ENCODE results near the gene ANXA6. TPM values are rescaled to one million over a fixed set of nuclear protein-coding genes. Genes with fewer than 3 reads are reported as not detected.

Gene ANXA6
- total and polyA plus RNA-seq, 2 of the 4 experiments (the other 2 are of a cell fraction) = 355 to 610 TPM

DNA sequence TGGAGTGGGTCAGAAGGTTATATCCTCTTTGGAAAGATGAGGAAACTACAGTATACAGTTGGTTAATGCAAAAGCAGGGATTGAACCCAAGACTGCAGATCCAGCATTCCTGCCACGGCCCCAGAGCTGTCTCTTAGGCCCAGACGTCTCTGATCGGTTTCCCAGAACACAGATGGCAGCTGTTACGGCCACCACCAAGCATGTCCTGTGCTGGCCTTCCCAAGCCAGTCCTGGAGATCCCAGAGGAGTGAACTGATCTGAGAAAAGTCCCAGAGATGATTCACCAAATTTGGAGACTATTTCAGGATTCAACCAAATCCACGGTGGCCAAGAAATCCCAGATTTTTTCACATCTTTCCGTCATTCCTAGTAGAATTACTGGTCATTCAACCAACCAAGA, 96.8 kb downstream of the ANXA6 start:
- H3K9me1 ChIP-seq (ENCODE audit: insufficient read depth, low read length) = peaks cover 41% of the 10 kb centered on the region
- peaks cover 52% of the 10 kb centered on the region for H3K36me3 ChIP-seq (ENCODE audit: control insufficient read depth, insufficient read depth, low read length)
- CTCF ChIA-PET = interaction anchor here (1.0 to 1.2 kb wide), 3 partner anchors 9 to 178 kb away, joined by 3 read pairs; no protein-coding TSS in a partner anchor
- no peak for ATAC-seq (ENCODE audit: low read depth)
- H3K4me3 ChIP-seq (ENCODE audit: insufficient read depth, low read depth, low read length) = no peak overlapping the region
- peaks cover 46 to 90% of the 10 kb centered on the region in 2 experiments for H3K79me1 ChIP-seq (ENCODE audit: low read depth in 1 of 2, low read length in 2 of 2)
- no peak overlapping the region for H2AK9ac ChIP-seq (replicated peaks; ENCODE audit: low read depth, low read length, poor library complexity)
- H2BK15ac ChIP-seq (ENCODE audit: low read depth, low read length) = no peak overlapping the region
- TF ChIP-seq MAZ (IDR thresholded peaks at IDR 0.05; ENCODE audit: borderline replicate concordance, low read depth, low read length) (no peak), POLR2A (IDR thresholded peaks at IDR 0.05; ENCODE audit: low read depth, low read length) (no peak), FOS (IDR thresholded peaks at IDR 0.05; ENCODE audit: low read depth, low read length) (no peak), BHLHE40 (IDR thresholded peaks at IDR 0.05; ENCODE audit: low read depth, low read length) (no peak), MXI1 (IDR thresholded peaks at IDR 0.05; ENCODE audit: borderline replicate concordance, low read depth, low read length) (no peak), SMC3 (IDR thresholded peaks at IDR 0.05; ENCODE audit: low read depth, low read length) (no peak), RFX5 (IDR thresholded peaks at IDR 0.05; ENCODE audit: low read depth, low read length) (no peak), RAD21 (IDR thresholded peaks at IDR 0.05; ENCODE audit: low read length) (no peak), MAFK (IDR thresholded peaks at IDR 0.05; ENCODE audit: low read depth, low read length) (no peak), CHD1 (IDR thresholded peaks at IDR 0.05; ENCODE audit: low read depth, low read length) (no peak), RCOR1 (IDR thresholded peaks at IDR 0.05; ENCODE audit: insufficient replicate concordance, low read length) (no peak), NFE2L2 (IDR thresholded peaks at IDR 0.05; ENCODE audit: low read depth, low read length) (no peak), CEBPB (IDR thresholded peaks at IDR 0.05; ENCODE audit: low read depth, low read length) (no peak)
- TF ChIP-seq, protein P1, sequence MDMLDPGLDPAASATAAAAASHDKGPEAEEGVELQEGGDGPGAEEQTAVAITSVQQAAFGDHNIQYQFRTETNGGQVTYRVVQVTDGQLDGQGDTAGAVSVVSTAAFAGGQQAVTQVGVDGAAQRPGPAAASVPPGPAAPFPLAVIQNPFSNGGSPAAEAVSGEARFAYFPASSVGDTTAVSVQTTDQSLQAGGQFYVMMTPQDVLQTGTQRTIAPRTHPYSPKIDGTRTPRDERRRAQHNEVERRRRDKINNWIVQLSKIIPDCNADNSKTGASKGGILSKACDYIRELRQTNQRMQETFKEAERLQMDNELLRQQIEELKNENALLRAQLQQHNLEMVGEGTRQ (IDR thresholded peaks at IDR 0.05; ENCODE audit: low read depth, low read length) = no peak
- TF ChIP-seq, protein P2, sequence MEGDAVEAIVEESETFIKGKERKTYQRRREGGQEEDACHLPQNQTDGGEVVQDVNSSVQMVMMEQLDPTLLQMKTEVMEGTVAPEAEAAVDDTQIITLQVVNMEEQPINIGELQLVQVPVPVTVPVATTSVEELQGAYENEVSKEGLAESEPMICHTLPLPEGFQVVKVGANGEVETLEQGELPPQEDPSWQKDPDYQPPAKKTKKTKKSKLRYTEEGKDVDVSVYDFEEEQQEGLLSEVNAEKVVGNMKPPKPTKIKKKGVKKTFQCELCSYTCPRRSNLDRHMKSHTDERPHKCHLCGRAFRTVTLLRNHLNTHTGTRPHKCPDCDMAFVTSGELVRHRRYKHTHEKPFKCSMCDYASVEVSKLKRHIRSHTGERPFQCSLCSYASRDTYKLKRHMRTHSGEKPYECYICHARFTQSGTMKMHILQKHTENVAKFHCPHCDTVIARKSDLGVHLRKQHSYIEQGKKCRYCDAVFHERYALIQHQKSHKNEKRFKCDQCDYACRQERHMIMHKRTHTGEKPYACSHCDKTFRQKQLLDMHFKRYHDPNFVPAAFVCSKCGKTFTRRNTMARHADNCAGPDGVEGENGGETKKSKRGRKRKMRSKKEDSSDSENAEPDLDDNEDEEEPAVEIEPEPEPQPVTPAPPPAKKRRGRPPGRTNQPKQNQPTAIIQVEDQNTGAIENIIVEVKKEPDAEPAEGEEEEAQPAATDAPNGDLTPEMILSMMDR (conservative IDR thresholded peaks at IDR 0.05; ENCODE audit: low read depth, low read length) = no peak
- TF ChIP-seq, protein P3, sequence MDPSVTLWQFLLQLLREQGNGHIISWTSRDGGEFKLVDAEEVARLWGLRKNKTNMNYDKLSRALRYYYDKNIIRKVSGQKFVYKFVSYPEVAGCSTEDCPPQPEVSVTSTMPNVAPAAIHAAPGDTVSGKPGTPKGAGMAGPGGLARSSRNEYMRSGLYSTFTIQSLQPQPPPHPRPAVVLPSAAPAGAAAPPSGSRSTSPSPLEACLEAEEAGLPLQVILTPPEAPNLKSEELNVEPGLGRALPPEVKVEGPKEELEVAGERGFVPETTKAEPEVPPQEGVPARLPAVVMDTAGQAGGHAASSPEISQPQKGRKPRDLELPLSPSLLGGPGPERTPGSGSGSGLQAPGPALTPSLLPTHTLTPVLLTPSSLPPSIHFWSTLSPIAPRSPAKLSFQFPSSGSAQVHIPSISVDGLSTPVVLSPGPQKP (IDR thresholded peaks at IDR 0.05; ENCODE audit: borderline replicate concordance, low read depth, low read length) = no peak
- no peak for DNase-seq
- H3K27ac ChIP-seq (ENCODE audit: insufficient read depth, low read length) = no peak overlapping the region
- peaks cover 20% of the 10 kb centered on the region for H4K20me1 ChIP-seq (ENCODE audit: insufficient read depth, low read length)
- H2AK5ac ChIP-seq (ENCODE audit: low read depth, low read length) = no peak overlapping the region
- H2AFZ ChIP-seq (replicated peaks; ENCODE audit: low read length, poor library complexity) = no peak overlapping the region
- no peaks in the 10 kb centered on the region for H3K27me3 ChIP-seq (ENCODE audit: control insufficient read depth, insufficient read depth, low read length)
- H4K5ac ChIP-seq (ENCODE audit: low read depth, low read length) = no peak overlapping the region
- H2BK5ac ChIP-seq (ENCODE audit: low read depth, low read length, poor library complexity, severe bottlenecking) = no peak overlapping the region
- no peak overlapping the region for H4K8ac ChIP-seq (ENCODE audit: low read depth in 2 of 2, low read length in 2 of 2)
- dilution Hi-C loops (cut with HindIII; ENCODE audit: low sequenced_read_pairs, unreplicated experiment) = no loop called here
- H2BK20ac ChIP-seq (ENCODE audit: low read depth, low read length) = no peak overlapping the region
- no TSS peak for BruUV-seq (replicated peaks)
- H3K4me2 ChIP-seq (ENCODE audit: low read depth, low read length) = no peak overlapping the region
- WGBS, 2 experiments (ENCODE audit: extremely low coverage in 2 of 2, insufficient read length in 1 of 2) = 75% methylated on average over 3 of the region's 6 CpGs; no CpG with 5 or more reads in 1 of the 2 experiments
- H2BK120ac ChIP-seq (ENCODE audit: low read depth, low read length) = no peak overlapping the region
- peaks cover 29% of the 10 kb centered on the region for H3K4me1 ChIP-seq (ENCODE audit: control insufficient read depth, insufficient read depth, low read length)
- intact Hi-C loops (cut with micrococcal nuclease) = no loop called here
- no peak overlapping the region for H4K91ac ChIP-seq (ENCODE audit: insufficient read depth, low read depth, low read length)
- POLR2A ChIA-PET (ENCODE audit: unreplicated experiment) = no interaction called here
- in situ Hi-C loops (cut with MboI; ENCODE audit: low sequenced_read_pairs) = no loop called here
- no peak overlapping the region for H3K4ac ChIP-seq (ENCODE audit: low read depth, low read length)
- 0 out of 2 replicates have a peak overlapping the region, but pooled peaks have one; percentile 34 for H3K14ac ChIP-seq (replicated peaks; ENCODE audit: low read depth, low read length)
- no peak overlapping the region for H3K23ac ChIP-seq (ENCODE audit: low read depth, low read length)
- no peak overlapping the region for H3K56ac ChIP-seq (ENCODE audit: extremely low read depth, insufficient read depth, low read length)
- no peak overlapping the region for H3K18ac ChIP-seq (ENCODE audit: low read depth, low read length)
- H3K9ac ChIP-seq (ENCODE audit: low read depth, low read length) = no peak overlapping the region
- no peaks in the 10 kb centered on the region for H3K9me3 ChIP-seq (ENCODE audit: control insufficient read depth, insufficient read depth, low read length)

All from IMR-90 (cell line).